ENCODE data around the gene TRIO.

TRIO gene

DNA sequence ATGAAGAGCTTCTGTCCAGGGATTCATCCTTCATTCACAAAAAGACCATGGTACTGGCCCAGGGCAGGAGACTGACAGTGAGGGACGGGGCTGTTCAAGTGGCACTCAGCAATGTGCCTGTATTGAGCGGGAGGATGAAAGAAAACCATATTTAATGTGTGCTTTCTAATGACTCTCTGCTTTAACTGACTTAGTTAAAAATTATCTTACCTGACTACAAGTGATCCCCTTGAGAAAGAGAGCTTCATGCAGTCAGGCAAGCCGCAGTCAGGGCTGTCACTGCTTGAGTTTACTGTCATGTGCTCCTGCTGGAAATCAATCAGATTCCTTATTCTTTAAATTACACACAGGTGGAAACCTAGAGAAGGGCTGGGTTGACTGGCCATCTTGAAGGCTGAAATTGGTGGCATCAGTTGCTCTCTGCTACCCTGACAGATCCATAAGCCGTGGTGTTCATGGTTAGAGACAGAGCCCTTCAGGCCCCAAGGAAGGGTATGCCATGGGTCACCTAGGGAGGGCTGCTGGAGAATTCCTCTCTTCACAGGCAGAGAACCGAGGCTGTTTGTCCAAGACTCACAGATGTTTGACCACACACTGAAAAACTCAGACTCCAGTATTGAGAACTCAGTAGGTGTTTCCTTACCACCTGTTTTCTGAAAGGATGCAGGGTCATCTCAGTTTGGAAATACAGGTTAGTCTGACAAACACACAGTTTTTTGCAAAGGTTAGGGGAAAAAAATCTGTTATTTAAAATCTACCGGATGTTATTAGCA lies 70.9 kb downstream of the TRIO start:
- ChIA-PET CTCF (no interaction called here), POLR2A (no interaction called here)
- TF ChIP-seq BHLHE40 (IDR thresholded peaks at IDR 0.05; ENCODE audit: borderline replicate concordance) (no peak), FOXA1 (IDR thresholded peaks at IDR 0.05) (no peak), ARNT (IDR thresholded peaks at IDR 0.05) (no peak), TARDBP (IDR thresholded peaks at IDR 0.05) (no peak), SUZ12 (IDR thresholded peaks at IDR 0.05) (no peak), SP1 (IDR thresholded peaks at IDR 0.05) (no peak), FOXK2 (IDR thresholded peaks at IDR 0.05) (no peak)
- TF ChIP-seq, protein P1, sequence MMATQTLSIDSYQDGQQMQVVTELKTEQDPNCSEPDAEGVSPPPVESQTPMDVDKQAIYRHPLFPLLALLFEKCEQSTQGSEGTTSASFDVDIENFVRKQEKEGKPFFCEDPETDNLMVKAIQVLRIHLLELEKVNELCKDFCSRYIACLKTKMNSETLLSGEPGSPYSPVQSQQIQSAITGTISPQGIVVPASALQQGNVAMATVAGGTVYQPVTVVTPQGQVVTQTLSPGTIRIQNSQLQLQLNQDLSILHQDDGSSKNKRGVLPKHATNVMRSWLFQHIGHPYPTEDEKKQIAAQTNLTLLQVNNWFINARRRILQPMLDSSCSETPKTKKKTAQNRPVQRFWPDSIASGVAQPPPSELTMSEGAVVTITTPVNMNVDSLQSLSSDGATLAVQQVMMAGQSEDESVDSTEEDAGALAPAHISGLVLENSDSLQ (IDR thresholded peaks at IDR 0.05): no peak
- no peak for DNase-seq (ENCODE audit: extremely low spot score)

DNA sequence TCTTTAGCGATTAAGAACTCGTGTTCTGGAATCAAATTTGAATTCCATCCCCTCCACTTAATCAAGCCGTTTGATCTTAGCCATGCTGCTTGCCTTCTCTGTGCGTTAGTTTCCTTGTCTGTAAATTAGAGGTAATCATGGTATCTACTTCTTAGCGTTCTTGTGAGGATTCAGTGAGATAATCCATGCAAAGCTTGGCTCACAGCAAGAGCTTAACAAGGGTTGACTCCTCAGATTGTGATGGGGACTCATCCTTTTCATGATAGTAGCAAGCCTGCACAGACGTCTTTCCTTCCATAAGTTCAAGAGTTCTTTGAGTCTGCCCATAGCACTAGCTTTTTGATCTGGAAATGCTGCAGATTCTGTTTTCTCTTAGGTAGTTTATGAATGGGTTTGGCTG lies 72.8 kb downstream of the TRIO start:
- CTCF ChIA-PET: interaction anchor here (0.6 to 1.1 kb wide), 3 partner anchors 36 to 151 kb away, joined by 3 to 4 read pairs (median 3); no protein-coding TSS in a partner anchor
- no peak for DNase-seq (ENCODE audit: extremely low spot score)
- POLR2A ChIA-PET: interaction anchor here (1.0 kb wide), 1 partner anchor 52 kb away, joined by 3 read pairs; no protein-coding TSS in a partner anchor
- TF ChIP-seq ELF4 (IDR thresholded peaks at IDR 0.05) (no peak), SUZ12 (IDR thresholded peaks at IDR 0.05) (no peak), FOXA1 (IDR thresholded peaks at IDR 0.05) (no peak), ZNF384 (IDR thresholded peaks at IDR 0.05) (no peak), SP1 (IDR thresholded peaks at IDR 0.05) (no peak)
- TF ChIP-seq, protein P1 (IDR thresholded peaks at IDR 0.05): no peak

DNA sequence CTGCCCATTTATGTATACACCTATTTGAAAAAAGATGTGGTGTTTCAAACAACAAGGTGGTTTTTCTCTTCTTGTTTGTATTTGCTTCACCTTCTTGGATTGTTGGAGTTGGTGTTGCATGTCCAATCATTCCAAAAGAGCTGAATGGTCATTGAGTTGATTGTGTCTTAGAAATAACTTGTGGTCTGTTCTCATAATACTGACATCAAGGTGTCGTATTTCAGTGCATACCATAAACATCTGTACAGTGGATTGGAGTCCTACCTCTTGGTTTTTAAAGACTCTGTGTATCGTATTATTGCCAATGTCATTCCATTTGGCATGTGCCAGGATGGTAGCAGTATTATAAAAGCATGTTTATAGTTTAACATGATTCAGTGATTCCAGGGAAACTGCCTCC lies 73.2 kb downstream of the TRIO start:
- ChIA-PET POLR2A (no interaction called here), CTCF (no interaction called here)
- no peak for TF ChIP-seq CTBP1 (IDR thresholded peaks at IDR 0.05; ENCODE audit: borderline replicate concordance)
- TF ChIP-seq FOXK2 (IDR thresholded peaks at IDR 0.05): no peak
- no peak for TF ChIP-seq ELF4 (IDR thresholded peaks at IDR 0.05)
- TF ChIP-seq FOXM1 (IDR thresholded peaks at IDR 0.05; ENCODE audit: borderline replicate concordance): no peak
- no peak for TF ChIP-seq HDGF (IDR thresholded peaks at IDR 0.05; ENCODE audit: borderline replicate concordance)
- no peak for TF ChIP-seq SUZ12 (IDR thresholded peaks at IDR 0.05)
- TF ChIP-seq LEF1 (IDR thresholded peaks at IDR 0.05; ENCODE audit: borderline replicate concordance): no peak
- no peak for TF ChIP-seq BHLHE40 (IDR thresholded peaks at IDR 0.05; ENCODE audit: borderline replicate concordance)
- TF ChIP-seq, protein P1 (IDR thresholded peaks at IDR 0.05): no peak
- no peak for TF ChIP-seq L3MBTL2 (conservative IDR thresholded peaks at IDR 0.05)
- TF ChIP-seq ARNT (IDR thresholded peaks at IDR 0.05): no peak
- TF ChIP-seq ZNF384 (IDR thresholded peaks at IDR 0.05): no peak
- TF ChIP-seq SP1 (IDR thresholded peaks at IDR 0.05): no peak
- no peak for TF ChIP-seq TARDBP (IDR thresholded peaks at IDR 0.05)
- no peak for TF ChIP-seq FOXA1 (IDR thresholded peaks at IDR 0.05)
- no peak for DNase-seq (ENCODE audit: extremely low spot score)

DNA sequence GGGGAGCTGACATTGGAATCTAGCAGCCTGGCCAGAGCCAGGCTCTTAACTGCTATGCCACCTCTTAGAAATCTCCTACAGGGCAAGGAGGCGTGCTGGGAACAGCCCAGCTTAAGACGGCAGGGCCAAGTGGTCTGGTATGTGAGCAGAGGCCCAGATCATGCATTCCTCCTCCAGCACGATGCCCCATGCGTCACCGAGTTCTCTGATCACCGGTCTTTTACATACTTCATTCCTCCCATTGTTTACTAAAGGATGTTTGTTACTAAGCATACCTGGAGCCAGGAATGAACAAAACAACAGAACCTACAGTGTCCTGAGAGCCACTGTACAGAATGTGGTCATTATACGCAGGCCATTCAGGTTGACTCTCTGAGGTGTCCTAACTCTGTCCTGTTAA lies 73.8 kb downstream of the TRIO start:
- ChIA-PET CTCF (no interaction called here), POLR2A (no interaction called here)
- DNase-seq (ENCODE audit: extremely low spot score): no peak
- no peak for TF ChIP-seq HDGF (IDR thresholded peaks at IDR 0.05; ENCODE audit: borderline replicate concordance)

DNA sequence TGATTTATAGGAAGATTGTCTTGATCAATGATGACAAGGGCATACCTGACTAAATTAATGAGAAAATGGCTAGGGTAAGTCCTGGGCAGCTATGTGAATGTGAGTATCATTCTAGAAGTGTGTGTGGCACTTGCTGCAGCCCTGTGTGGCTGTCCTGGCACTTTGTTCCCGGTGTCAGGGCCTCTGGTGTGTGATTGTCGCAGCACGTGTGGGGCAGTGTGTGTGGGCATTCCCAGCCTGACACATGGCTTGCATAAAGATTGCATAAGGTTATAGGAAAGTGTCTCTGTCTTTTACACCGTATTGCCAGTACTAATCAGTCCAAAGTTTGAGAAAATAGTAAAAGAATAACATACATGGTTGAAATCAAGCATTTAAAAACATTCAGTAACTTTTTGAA lies 74.4 kb downstream of the TRIO start:
- POLR2A ChIA-PET: no interaction called here
- TF ChIP-seq SUZ12 (IDR thresholded peaks at IDR 0.05) (no peak), ZNF384 (IDR thresholded peaks at IDR 0.05) (no peak), CTBP1 (IDR thresholded peaks at IDR 0.05; ENCODE audit: borderline replicate concordance) (no peak), LEF1 (IDR thresholded peaks at IDR 0.05; ENCODE audit: borderline replicate concordance) (no peak), L3MBTL2 (conservative IDR thresholded peaks at IDR 0.05) (no peak), SP1 (IDR thresholded peaks at IDR 0.05) (no peak), NFRKB (IDR thresholded peaks at IDR 0.05) (no peak), FOXA1 (IDR thresholded peaks at IDR 0.05) (no peak)
- TF ChIP-seq, protein P1 (IDR thresholded peaks at IDR 0.05): no peak
- CTCF ChIA-PET: no interaction called here
- DNase-seq (ENCODE audit: extremely low spot score): no peak

DNA sequence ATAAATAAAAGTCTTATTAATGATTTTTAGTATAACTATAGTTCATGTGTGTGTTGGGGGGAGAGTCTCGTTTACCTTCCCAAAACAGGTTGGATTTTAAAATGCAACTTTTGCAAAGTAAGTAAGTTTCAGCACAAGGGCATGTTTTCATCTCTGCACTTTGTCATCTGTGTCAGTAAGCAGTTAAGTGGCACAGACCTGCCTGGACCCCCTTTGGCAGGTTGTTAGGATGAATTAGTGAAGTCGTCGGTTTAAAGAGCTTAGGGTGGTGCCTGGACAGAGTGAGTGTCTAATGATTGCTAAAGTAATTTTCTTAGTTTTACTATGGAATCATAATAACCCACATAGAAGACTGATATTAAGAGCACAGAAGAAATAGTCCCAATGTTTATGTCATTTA lies 74.9 kb downstream of the TRIO start:
- DNase-seq (ENCODE audit: extremely low spot score): no peak
- ChIA-PET POLR2A (no interaction called here), CTCF (interaction anchor here (0.8 kb wide), 1 partner anchor 14 kb away, joined by 4 read pairs; no protein-coding TSS in a partner anchor)
- TF ChIP-seq CTBP1 (IDR thresholded peaks at IDR 0.05; ENCODE audit: borderline replicate concordance) (no peak), SUZ12 (IDR thresholded peaks at IDR 0.05) (no peak), HDGF (IDR thresholded peaks at IDR 0.05; ENCODE audit: borderline replicate concordance) (no peak), BHLHE40 (IDR thresholded peaks at IDR 0.05; ENCODE audit: borderline replicate concordance) (no peak), L3MBTL2 (conservative IDR thresholded peaks at IDR 0.05) (no peak), LEF1 (IDR thresholded peaks at IDR 0.05; ENCODE audit: borderline replicate concordance) (no peak), FOXK2 (IDR thresholded peaks at IDR 0.05) (no peak), TARDBP (IDR thresholded peaks at IDR 0.05) (no peak), FOXA1 (IDR thresholded peaks at IDR 0.05) (no peak), ARNT (IDR thresholded peaks at IDR 0.05) (no peak), ZNF384 (IDR thresholded peaks at IDR 0.05) (no peak), NFRKB (IDR thresholded peaks at IDR 0.05) (no peak), FOXM1 (IDR thresholded peaks at IDR 0.05; ENCODE audit: borderline replicate concordance) (no peak), SP1 (IDR thresholded peaks at IDR 0.05) (no peak), ELF4 (IDR thresholded peaks at IDR 0.05) (no peak)
